Fibroblast of skin of left biceps (primary cell): ENCODE data around the gene E2F2.

Source experiments
- DNase-seq, 2 experiments: peaks; one replicate each; pipeline ENCODE4 v3.0.0-alpha.2; 2013; ENCODE audit warnings: low read depth in 2 of 2

E2F2 gene

GRCh38 chr1:23462766-23463165, 68.3 kb downstream of the E2F2 start:
- DNase-seq, result no peak

GRCh38 chr1:23461050-23461449, 70.0 kb downstream of the E2F2 start:
- no peak for DNase-seq

- DNase-seq, result no peak
Measured at GRCh38 chr1:23460519-23460918, 70.5 kb downstream of the E2F2 start.

DNA sequence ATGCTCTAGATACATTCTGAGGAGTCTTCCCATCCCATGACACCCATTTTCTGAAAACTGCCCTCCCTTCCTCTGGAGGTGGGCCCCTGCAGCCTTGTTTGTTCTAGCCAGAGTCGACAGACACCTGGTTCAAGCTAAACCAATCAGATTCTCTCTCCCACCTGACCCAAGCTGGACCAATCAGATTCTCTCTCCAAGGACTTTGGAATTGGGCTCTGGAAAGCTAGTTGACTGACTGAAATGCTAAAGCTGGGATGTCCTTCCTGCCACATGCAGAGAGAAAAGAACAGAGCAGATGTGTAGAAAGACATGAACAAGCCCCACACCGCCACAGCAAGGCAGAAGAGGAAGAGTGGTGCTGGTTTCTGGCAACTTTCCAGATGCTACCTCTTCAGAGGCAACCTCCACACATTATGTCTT, 71.7 kb downstream of the E2F2 start:
- DNase-seq, result no peak
